ENCODE results near the gene SUMF1. TPM values are rescaled to one million over a fixed set of nuclear protein-coding genes. Genes with fewer than 3 reads are reported as not detected.

SUMF1 gene
- 11.6 and 16.9 TPM in 2 replicates for total RNA-seq (2014; rRNA removed; shearing (Covaris generic))

- no peaks in the 10 kb centered on the region for H3K36me3 ChIP-seq (replicated peaks; ENCODE audit: control insufficient read depth, insufficient read depth, low read length)
- H3K27me3 ChIP-seq (ENCODE audit: control insufficient read depth, insufficient read depth, low read length) = 0 out of 2 replicates have a peak, but pooled peaks cover 4% of the 10 kb centered on the region
- DNase-seq = peak; percentile 93
- H3K4me3 ChIP-seq (ENCODE audit: insufficient read depth, low read depth, low read length) = peak within 1 kb of the TSS; percentile 83
These were observed at the start of gene SUMF1 for GRCh38 chr3:4466741-4467521. Gene SUMF1 (minus strand): TSS chr3:4467269. CDS start chr3:4467245, 24 bp downstream.

- H3K27me3 ChIP-seq (ENCODE audit: control insufficient read depth, insufficient read depth, low read length) = no peaks in the 10 kb centered on the region
- no peaks in the 10 kb centered on the region for H3K36me3 ChIP-seq (replicated peaks; ENCODE audit: control insufficient read depth, insufficient read depth, low read length)
- H3K4me3 ChIP-seq (ENCODE audit: insufficient read depth, low read depth, low read length) = no peak overlapping the region
- DNase-seq = no peak
These were observed 49.0 kb upstream of the SUMF1 start for GRCh38 chr3:4515916-4516579.

- no peak for DNase-seq
- Histone ChIP-seq H3K36me3 (replicated peaks; ENCODE audit: control insufficient read depth, insufficient read depth, low read length) (no peaks in the 10 kb centered on the region), H3K27me3 (ENCODE audit: control insufficient read depth, insufficient read depth, low read length) (no peaks in the 10 kb centered on the region), H3K4me3 (ENCODE audit: insufficient read depth, low read depth, low read length) (no peak overlapping the region)
These were observed 47.8 kb upstream of the SUMF1 start for GRCh38 chr3:4514916-4515315.

DNA sequence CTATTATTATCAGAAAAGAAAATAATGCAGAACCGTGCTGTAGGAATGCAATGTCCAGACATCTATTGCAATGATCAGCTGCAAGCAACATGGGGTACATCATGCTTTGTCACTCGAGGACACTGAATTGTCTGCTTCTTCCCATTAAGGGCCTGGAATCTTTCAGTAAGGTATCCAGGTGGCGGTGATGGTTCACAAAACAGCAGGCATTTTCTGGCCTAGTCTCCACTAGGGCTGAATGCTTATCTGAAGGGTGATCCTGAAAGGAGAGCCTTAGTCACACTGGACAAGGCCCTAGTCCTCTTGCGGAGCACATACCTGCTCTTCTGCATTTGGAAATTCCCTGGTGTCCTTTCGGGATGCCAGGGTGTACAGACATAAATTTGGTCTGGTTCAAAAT is 47.3 kb upstream of the SUMF1 start:
- Histone ChIP-seq H3K27me3 (ENCODE audit: control insufficient read depth, insufficient read depth, low read length) (no peaks in the 10 kb centered on the region), H3K36me3 (replicated peaks; ENCODE audit: control insufficient read depth, insufficient read depth, low read length) (no peaks in the 10 kb centered on the region), H3K4me3 (ENCODE audit: insufficient read depth, low read depth, low read length) (no peak overlapping the region)
- DNase-seq = no peak

DNA sequence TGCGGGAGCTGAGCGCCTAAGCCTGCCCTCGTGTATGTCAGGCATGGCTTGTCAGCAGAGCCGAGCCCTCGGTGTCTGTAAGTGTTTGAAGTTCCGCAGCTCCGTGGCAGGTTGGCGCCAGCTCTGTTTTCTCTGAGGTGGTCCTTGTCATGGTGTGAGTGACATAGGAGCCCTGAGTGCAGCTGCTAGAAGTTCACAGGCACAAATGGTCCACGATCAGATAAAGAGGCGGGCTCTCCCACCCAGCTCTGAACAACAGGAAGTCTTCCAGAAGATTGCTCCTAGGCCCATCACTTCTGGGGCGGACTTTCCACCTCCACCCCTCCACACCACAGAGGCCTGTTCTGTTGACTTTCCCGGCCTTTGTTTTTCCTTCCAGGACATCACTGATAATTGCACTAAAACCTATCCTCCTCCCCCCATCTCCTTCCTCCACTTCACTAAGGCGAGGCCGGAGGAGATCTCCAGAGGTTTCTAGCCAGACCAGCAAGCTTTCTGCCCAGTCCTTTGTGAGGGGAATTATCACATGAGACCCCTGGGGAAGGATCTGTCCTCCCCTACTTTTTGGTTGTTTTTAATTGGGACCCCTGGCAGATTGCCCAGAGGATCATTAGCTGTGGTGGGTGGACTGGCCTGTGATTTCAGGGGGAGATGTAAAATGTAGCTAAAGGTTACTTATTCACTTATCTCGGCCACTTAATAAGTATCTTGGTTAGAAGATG is 46.0 kb upstream of the SUMF1 start:
- DNase-seq = no peak
- Histone ChIP-seq H3K27me3 (ENCODE audit: control insufficient read depth, insufficient read depth, low read length) (no peaks in the 10 kb centered on the region), H3K36me3 (replicated peaks; ENCODE audit: control insufficient read depth, insufficient read depth, low read length) (no peaks in the 10 kb centered on the region), H3K4me3 (ENCODE audit: insufficient read depth, low read depth, low read length) (no peak overlapping the region)

DNA sequence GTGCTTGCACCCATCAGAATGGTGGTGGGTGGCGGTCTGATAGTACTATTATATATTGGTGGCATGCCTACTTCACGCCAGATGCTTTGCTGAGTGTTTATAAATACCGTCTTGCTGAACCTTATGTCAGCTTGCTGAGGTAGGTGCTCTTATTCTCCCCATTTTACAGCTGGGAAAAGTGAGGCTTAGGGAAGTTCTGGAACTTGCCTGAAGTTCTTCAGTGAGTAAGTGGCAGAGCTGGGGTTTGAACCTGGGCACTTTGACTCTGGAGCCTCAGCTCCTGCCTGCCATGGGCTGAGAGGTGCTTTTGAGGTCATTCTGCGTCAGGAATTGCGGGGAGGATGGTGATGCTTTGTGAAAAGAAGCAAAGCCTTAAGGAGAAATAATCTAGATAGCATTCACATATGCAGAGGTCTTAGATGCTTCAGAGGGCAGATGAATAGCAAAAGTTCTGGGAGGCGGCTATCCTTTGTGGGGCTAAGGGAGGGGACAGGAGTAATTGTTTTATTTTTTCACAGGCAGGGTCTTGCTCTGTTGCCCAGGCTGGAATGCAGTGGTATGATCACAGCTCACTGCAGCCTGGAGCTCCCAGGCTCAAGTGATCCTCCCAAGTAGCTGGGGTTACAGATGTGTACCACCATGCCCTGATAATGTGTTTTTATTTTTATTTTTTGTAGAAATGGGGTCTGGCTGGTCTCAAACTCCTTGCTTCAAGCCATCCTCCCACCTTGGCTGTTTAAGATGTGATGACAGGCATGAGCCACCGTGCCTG is 44.6 kb upstream of the SUMF1 start:
- DNase-seq = no peak
- H3K27me3 ChIP-seq (ENCODE audit: control insufficient read depth, insufficient read depth, low read length) = no peaks in the 10 kb centered on the region
- no peaks in the 10 kb centered on the region for H3K36me3 ChIP-seq (replicated peaks; ENCODE audit: control insufficient read depth, insufficient read depth, low read length)
- H3K4me3 ChIP-seq (ENCODE audit: insufficient read depth, low read depth, low read length) = no peak overlapping the region

- Histone ChIP-seq H3K4me3 (ENCODE audit: insufficient read depth, low read depth, low read length) (no peak overlapping the region), H3K27me3 (ENCODE audit: control insufficient read depth, insufficient read depth, low read length) (no peaks in the 10 kb centered on the region), H3K36me3 (replicated peaks; ENCODE audit: control insufficient read depth, insufficient read depth, low read length) (no peaks in the 10 kb centered on the region)
- DNase-seq = no peak
These were observed 43.1 kb upstream of the SUMF1 start for GRCh38 chr3:4509983-4510755.

GRCh38 chr3:4509043-4509442 is 42.0 kb upstream of the SUMF1 start:
- no peak overlapping the region for H3K4me3 ChIP-seq (ENCODE audit: insufficient read depth, low read depth, low read length)
- no peaks in the 10 kb centered on the region for H3K36me3 ChIP-seq (replicated peaks; ENCODE audit: control insufficient read depth, insufficient read depth, low read length)
- H3K27me3 ChIP-seq (ENCODE audit: control insufficient read depth, insufficient read depth, low read length) = no peaks in the 10 kb centered on the region
- DNase-seq = no peak

DNA sequence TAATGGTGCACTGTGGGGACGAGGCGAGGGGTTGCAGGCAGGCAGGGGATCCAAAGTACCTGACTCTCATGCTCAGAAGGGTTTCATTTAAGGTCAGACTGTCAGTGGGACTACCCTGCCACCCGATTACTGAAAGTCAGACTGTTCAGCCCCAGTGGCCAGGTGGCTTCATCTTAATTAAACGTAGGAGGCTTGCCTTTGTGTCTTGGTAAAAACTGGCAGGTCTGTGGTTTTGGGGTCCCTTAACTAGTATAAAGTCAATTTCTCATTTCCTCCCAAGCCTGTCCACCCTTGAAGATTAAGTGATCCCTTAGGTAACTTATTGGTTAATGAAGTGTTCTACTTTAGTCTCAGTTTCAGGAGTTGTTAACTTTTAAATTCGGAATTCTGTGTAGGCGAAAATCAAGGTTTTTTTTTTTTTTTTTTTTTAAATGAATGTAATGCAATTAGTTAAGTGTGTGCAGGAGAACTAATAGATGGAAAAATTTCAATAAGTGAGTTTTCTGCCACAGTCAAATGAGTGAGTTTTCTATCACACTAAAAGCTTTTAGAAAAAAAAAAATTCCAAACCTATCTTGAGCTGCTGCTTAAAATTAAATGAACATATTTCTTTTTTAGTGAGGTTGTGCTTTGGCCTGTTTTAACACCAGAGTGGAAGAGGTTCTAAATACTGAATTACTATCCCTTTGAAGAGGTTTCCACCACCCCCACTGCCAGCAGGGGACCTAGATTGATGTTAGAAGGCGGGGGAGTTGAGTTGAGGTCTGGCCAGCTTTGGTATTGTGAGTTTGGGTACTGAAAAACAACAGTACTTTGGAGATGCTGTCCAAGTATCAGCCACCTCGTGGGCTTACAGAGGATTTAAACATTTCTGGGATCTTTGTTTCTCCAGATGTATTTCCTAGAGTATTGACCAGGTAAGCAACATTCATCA is 41.2 kb upstream of the SUMF1 start:
- peak; percentile 15 for DNase-seq
- Histone ChIP-seq H3K27me3 (ENCODE audit: control insufficient read depth, insufficient read depth, low read length) (no peaks in the 10 kb centered on the region), H3K36me3 (replicated peaks; ENCODE audit: control insufficient read depth, insufficient read depth, low read length) (no peaks in the 10 kb centered on the region), H3K4me3 (ENCODE audit: insufficient read depth, low read depth, low read length) (no peak overlapping the region)

GRCh38 chr3:4507024-4507596 is 40.0 kb upstream of the SUMF1 start:
- no peak for DNase-seq
- H3K27me3 ChIP-seq (ENCODE audit: control insufficient read depth, insufficient read depth, low read length) = no peaks in the 10 kb centered on the region
- H3K4me3 ChIP-seq (ENCODE audit: insufficient read depth, low read depth, low read length) = no peak overlapping the region
- H3K36me3 ChIP-seq (replicated peaks; ENCODE audit: control insufficient read depth, insufficient read depth, low read length) = no peaks in the 10 kb centered on the region

DNA sequence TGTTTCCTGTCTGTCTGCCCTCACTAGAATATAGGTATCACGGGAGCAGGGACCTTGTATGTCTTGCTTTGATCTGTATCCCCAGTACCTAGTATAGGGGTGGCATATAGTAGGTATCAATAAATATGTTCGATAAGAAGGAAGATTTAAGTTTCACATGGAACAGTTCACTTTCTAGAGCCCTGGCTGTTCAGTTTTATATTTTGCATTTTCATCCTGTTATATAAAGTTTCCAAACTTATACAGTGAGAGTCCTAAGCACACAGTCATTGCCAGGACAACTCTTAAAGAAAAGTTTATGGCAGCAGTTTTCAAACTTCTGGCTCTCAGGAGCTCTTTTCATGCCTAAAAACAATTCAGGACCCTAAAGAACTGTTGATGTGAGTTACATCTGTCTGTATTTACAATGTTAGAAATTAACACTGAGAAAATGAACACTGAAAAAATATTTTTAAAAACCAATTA is 39.5 kb upstream of the SUMF1 start:
- no peaks in the 10 kb centered on the region for H3K36me3 ChIP-seq (replicated peaks; ENCODE audit: control insufficient read depth, insufficient read depth, low read length)
- no peaks in the 10 kb centered on the region for H3K27me3 ChIP-seq (ENCODE audit: control insufficient read depth, insufficient read depth, low read length)
- no peak for DNase-seq
- H3K4me3 ChIP-seq (ENCODE audit: insufficient read depth, low read depth, low read length) = no peak overlapping the region

- Histone ChIP-seq H3K36me3 (replicated peaks; ENCODE audit: control insufficient read depth, insufficient read depth, low read length) (no peaks in the 10 kb centered on the region), H3K27me3 (ENCODE audit: control insufficient read depth, insufficient read depth, low read length) (no peaks in the 10 kb centered on the region), H3K4me3 (ENCODE audit: insufficient read depth, low read depth, low read length) (no peak overlapping the region)
- no peak for DNase-seq
These were observed 38.9 kb upstream of the SUMF1 start for GRCh38 chr3:4505688-4506558.

All from H7 (cell line).